GM23248 (cell line): ENCODE results near the gene GABRG3. TPM values are rescaled to one million over a fixed set of nuclear protein-coding genes. Genes with fewer than 3 reads are reported as not detected.

Source experiments
- DNase-seq: peaks from one replicate; pipeline ENCODE4 v3.0.0-alpha.2; 2015
- H2AFZ ChIP-seq: fragments of 200-600 bp; sonication (generic); 2 replicates; pipeline ENCODE4 v1.6.1; 2016; ENCODE audit warnings: antibody characterized with exemption
- H3F3A ChIP-seq: fragments of 200-600 bp; sonication (generic); 2 replicates; pipeline ENCODE4 v1.6.1; 2016; ENCODE audit warnings: mild to moderate bottlenecking, antibody characterized with exemption, mixed run types; ENCODE audit not compliant: insufficient read depth
- H3K27ac ChIP-seq: fragments of 200-600 bp; sonication (generic); 2 replicates; pipeline ENCODE4 v1.5.1; 2016; ENCODE audit warnings: mild to moderate bottlenecking
- H3K27me3 ChIP-seq: fragments of 200-600 bp; sonication (generic); replicated peaks from 2 replicates; pipeline ENCODE4 v1.6.1; 2016; ENCODE audit warnings: mild to moderate bottlenecking; ENCODE audit not compliant: insufficient read depth
- H3K36me3 ChIP-seq: fragments of 200-600 bp; sonication (generic); 2 replicates; pipeline ENCODE4 v1.6.1; 2016; ENCODE audit warnings: low read depth, mild to moderate bottlenecking
- H3K4me1 ChIP-seq: fragments of 200-600 bp; sonication (generic); 2 replicates; pipeline ENCODE4 v1.6.1; 2016; ENCODE audit warnings: mild to moderate bottlenecking; ENCODE audit not compliant: insufficient read depth
- H3K4me2 ChIP-seq: fragments of 200-600 bp; sonication (generic); one replicate; pipeline ENCODE4 v1.6.1; 2016; ENCODE audit warnings: mild to moderate bottlenecking; ENCODE audit not compliant: unreplicated experiment
- H3K4me3 ChIP-seq: fragments of 200-600 bp; sonication (generic); 2 replicates; pipeline ENCODE4 v1.5.1; 2016; ENCODE audit warnings: mild to moderate bottlenecking
- H3K79me2 ChIP-seq: fragments of 200-600 bp; sonication (generic); 2 replicates; pipeline ENCODE4 v1.6.1; 2016; ENCODE audit warnings: mild to moderate bottlenecking; ENCODE audit not compliant: insufficient read depth
- H3K9ac ChIP-seq: fragments of 200-600 bp; sonication (generic); 2 replicates; pipeline ENCODE4 v1.6.1; 2016; ENCODE audit warnings: mild to moderate bottlenecking
- H3K9me2 ChIP-seq: fragments of 200-600 bp; sonication (generic); 2 replicates; pipeline ENCODE4 v1.6.1; 2016; ENCODE audit warnings: mixed run types, mild to moderate bottlenecking, moderate library complexity; ENCODE audit not compliant: insufficient read depth
- H3K9me3 ChIP-seq: fragments of 200-600 bp; sonication (generic); one replicate; pipeline ENCODE4 v1.6.1; 2017; ENCODE audit warnings: low read depth
- H4K20me1 ChIP-seq: fragments of 200-600 bp; sonication (generic); 2 replicates; pipeline ENCODE4 v1.6.0; 2016; ENCODE audit not compliant: insufficient read depth
- EZH2 ChIP-seq: fragments of 200-600 bp; sonication (generic); IDR thresholded peaks from 2 replicates; pipeline ENCODE4 v1.6.1; 2018; ENCODE audit warnings: antibody characterized with exemption, mild to moderate bottlenecking; ENCODE audit not compliant: insufficient read depth, poor library complexity, severe bottlenecking
- EZH2phosphoT487 ChIP-seq: fragments of 200-600 bp; sonication (generic); IDR thresholded peaks from 2 replicates; pipeline ENCODE4 v1.6.1; 2018; ENCODE audit warnings: antibody characterized with exemption, moderate library complexity, mild to moderate bottlenecking, low read depth; ENCODE audit not compliant: insufficient read depth
- WGBS, 2 experiments: methylation state at CpG; one replicate each; pipeline ENCODE4 v1.1.6; 2015 to 2017; ENCODE audit warnings: low lambda C conversion rate in 2 of 2, low coverage in 1 of 2; ENCODE audit errors: missing lambda C conversion rate in 2 of 2; 5-methylcytosine and 5-hydroxymethylcytosine counted together
- in situ Hi-C: fragments of 300-500 bp; cut with MboI; formaldehyde crosslinking; loops from 2 replicates; pipeline ENCODE4 v1.15.0; 2020
- polyA plus RNA-seq: library from polyadenylated mRNA; unstranded; fragments of >200 nt; fragmentation: Nextera tagmentation; extraction: Ambion mirVana; gene quantifications from 2 replicates; pipeline ENCODE4 v1.2.1, GENCODE V29; 2016
- total RNA-seq: library from RNA; depleted of rRNA; stranded (reverse); fragments of >200 nt; shearing (Covaris generic); gene quantifications from 2 replicates; pipeline ENCODE4 v1.2.3, GENCODE V29; 2014

The GABRG3 gene
- total and polyA plus RNA-seq, 2 experiments from 2014 or later = not detected

DNA sequence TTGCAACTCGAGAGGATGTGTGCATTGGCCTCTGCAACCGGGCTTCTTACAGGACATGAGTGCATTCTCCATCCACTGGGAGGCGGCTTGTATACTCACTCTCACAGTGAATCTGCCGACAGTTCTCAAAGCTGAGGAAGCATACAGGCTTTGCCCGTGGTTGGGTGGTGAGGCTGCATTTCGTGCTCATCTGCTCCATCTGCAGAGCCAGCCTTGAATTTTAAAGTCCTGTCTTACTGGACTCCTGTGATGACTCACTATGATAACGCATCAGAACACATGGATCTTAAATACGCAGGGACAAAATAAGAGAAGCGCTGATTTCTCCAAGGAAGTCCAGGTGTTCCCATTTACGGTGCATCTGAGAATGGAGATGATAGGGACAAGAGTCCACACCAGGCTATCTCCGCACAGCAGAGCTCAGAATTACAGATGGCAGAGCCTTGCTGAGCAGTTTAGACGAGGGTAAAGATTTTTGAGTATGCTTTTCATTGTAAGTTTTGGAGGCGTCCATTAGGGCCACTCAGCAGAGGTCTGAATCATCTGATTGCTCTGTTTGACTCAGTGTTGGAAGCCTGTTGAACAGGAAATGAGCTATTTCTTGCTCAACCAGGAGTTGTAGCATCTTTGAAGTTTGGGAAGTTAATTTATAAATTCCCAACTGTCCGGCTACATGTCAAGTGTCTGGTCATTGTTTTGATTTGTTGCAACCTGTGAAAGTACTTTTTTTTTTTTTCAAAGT lies 87.1 kb downstream of the GABRG3 start:
- DNase-seq = peak; percentile 76
- H4K20me1 ChIP-seq = no peaks in the 10 kb centered on the region
- no peak overlapping the region for H3K4me3 ChIP-seq
- H3K27me3 ChIP-seq = no peaks in the 10 kb centered on the region
- 48% methylated on average over 14 of the region's 14 CpGs for WGBS, 2 experiments
- H3K4me2 ChIP-seq = peak overlapping the region; percentile 31
- H2AFZ ChIP-seq = peak overlapping the region; percentile 31; the same call in 1 of the 2 replicates
- in situ Hi-C loops = no loop called here
- no peaks in the 10 kb centered on the region for H3K9me3 ChIP-seq
- peak overlapping the region; percentile 42; the same call in 1 of the 2 replicates for H3K27ac ChIP-seq
- no peaks in the 10 kb centered on the region for H3K36me3 ChIP-seq
- TF ChIP-seq EZH2phosphoT487 = no peak
- no peak for TF ChIP-seq EZH2
- H3K9me2 ChIP-seq = no peaks in the 10 kb centered on the region
- no peaks in the 10 kb centered on the region for H3K79me2 ChIP-seq
- no peak overlapping the region for H3K9ac ChIP-seq
- H3F3A ChIP-seq = 0 out of 2 replicates have a peak, but pooled peaks cover 9% of the 10 kb centered on the region
- no peaks in the 10 kb centered on the region for H3K4me1 ChIP-seq

DNA sequence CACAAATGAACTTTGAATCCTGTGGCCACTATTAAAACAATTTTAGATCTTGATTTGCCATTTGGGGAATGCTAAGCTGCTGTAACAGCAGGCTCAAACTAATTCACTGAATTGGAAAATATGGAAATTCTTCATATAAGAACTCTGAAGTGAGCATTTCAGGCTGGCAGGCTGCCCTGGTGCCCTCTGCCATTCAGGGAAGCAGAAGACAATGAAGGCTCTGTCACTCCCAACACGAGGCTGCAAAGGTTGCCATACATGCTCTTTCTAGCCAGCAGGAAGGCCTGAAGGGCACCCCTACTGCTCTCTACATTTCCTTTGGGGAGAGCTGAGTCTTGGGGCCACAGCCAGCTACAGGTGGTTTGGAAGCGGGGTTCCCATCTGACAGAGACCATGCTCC lies 88.0 kb downstream of the GABRG3 start:
- no peak overlapping the region for H3K9ac ChIP-seq
- H3K9me2 ChIP-seq = no peaks in the 10 kb centered on the region
- H3K36me3 ChIP-seq = no peaks in the 10 kb centered on the region
- H3K79me2 ChIP-seq = no peaks in the 10 kb centered on the region
- H3K4me2 ChIP-seq = no peak overlapping the region
- TF ChIP-seq EZH2phosphoT487 (no peak), EZH2 (no peak)
- no peaks in the 10 kb centered on the region for H4K20me1 ChIP-seq
- no peak overlapping the region for H2AFZ ChIP-seq
- no peak overlapping the region for H3K4me3 ChIP-seq
- no peak overlapping the region for H3K27ac ChIP-seq
- H3K9me3 ChIP-seq = no peaks in the 10 kb centered on the region
- H3K27me3 ChIP-seq = no peaks in the 10 kb centered on the region
- DNase-seq = no peak
- in situ Hi-C loops = no loop called here
- WGBS, 2 experiments = 32 to 39% methylated on average over 2 of the region's 2 CpGs
- H3K4me1 ChIP-seq = no peaks in the 10 kb centered on the region
- H3F3A ChIP-seq = 0 out of 2 replicates have a peak, but pooled peaks cover 9% of the 10 kb centered on the region

DNA sequence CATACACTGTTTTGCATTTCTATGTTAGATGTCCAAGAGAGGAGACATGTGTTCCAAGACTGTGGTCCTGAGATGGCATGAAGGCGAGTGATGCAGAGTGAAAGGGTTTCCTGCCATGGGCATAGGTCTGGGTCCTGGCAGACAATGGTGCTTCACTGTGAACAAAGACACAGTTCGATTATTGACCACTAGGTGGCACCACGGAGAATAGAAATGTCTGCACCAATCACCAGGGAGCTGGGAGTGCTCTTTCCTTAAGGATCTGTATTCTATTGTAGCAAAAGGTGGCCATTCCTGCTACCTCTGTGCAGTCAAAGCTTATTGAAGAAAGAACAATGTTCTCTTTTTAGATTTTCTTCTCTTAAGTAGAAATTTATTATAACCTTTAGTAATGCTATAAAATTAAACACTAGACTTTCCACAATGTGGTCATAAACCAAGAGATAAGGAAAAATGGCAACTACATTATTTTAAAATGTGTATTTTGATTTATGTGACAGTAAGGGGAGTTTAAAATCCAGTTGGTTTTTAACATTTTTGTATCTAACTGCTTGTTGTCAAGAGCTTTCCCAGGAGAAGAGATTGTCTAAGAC lies 88.7 kb downstream of the GABRG3 start:
- Histone ChIP-seq H3K27ac (no peak overlapping the region), H3K4me2 (no peak overlapping the region), H3K9me3 (no peaks in the 10 kb centered on the region), H3F3A (0 out of 2 replicates have a peak, but pooled peaks cover 9% of the 10 kb centered on the region), H3K4me3 (no peak overlapping the region), H2AFZ (no peak overlapping the region), H3K9me2 (no peaks in the 10 kb centered on the region), H3K79me2 (no peaks in the 10 kb centered on the region), H3K36me3 (no peaks in the 10 kb centered on the region), H4K20me1 (no peaks in the 10 kb centered on the region), H3K4me1 (no peaks in the 10 kb centered on the region), H3K9ac (no peak overlapping the region), H3K27me3 (no peaks in the 10 kb centered on the region)
- TF ChIP-seq EZH2phosphoT487 (no peak), EZH2 (no peak)
- in situ Hi-C loops = no loop called here
- DNase-seq = peak; percentile 47
- 4 to 15% methylated on average over 3 of the region's 3 CpGs for WGBS, 2 experiments

DNA sequence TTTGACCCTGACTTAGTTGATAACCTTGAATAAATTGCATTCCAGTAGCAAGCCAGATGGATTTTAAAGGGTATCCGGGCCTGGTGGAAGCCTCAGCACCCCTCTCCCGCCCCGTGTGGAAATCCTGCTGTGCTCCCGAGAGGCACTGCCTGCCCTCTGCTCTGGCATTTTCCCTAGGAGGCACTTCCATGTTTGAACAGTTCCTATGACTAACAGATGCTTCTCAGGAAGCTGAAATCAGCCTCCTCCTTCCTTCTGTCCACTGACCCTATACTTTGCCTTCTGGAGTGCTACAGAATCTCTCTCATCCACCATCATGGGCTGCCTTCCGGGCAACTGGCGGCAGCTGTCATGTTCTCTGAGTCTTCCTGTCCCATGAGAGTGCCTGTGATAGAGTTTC lies 90.8 kb downstream of the GABRG3 start:
- no peaks in the 10 kb centered on the region for H3K79me2 ChIP-seq
- H3K9ac ChIP-seq = no peak overlapping the region
- no peaks in the 10 kb centered on the region for H3K4me1 ChIP-seq
- H3K36me3 ChIP-seq = no peaks in the 10 kb centered on the region
- H4K20me1 ChIP-seq = no peaks in the 10 kb centered on the region
- in situ Hi-C loops = no loop called here
- no peak overlapping the region for H3K4me3 ChIP-seq
- H3F3A ChIP-seq = 0 out of 2 replicates have a peak, but pooled peaks cover 9% of the 10 kb centered on the region
- DNase-seq = peak; percentile 7
- 3 to 9% methylated on average over 6 of the region's 6 CpGs for WGBS, 2 experiments
- no peaks in the 10 kb centered on the region for H3K9me3 ChIP-seq
- no peak for TF ChIP-seq EZH2phosphoT487
- TF ChIP-seq EZH2 = no peak
- no peak overlapping the region for H2AFZ ChIP-seq
- H3K27ac ChIP-seq = no peak overlapping the region
- H3K4me2 ChIP-seq = no peak overlapping the region
- no peaks in the 10 kb centered on the region for H3K27me3 ChIP-seq
- H3K9me2 ChIP-seq = no peaks in the 10 kb centered on the region
